ENCODE data around the gene DOCK1.

GRCh38 chr10:127453706-127454105 is 548.5 kb downstream of the DOCK1 start:
- TF ChIP-seq POLR2AphosphoS5 (IDR thresholded peaks at IDR 0.05; ENCODE audit: low read depth, low read length), result no peak
- TF ChIP-seq TAF1 (IDR thresholded peaks at IDR 0.05; ENCODE audit: low read depth, low read length), result no peak
- no peak for TF ChIP-seq POLR2A (IDR thresholded peaks at IDR 0.05; ENCODE audit: low read depth, low read length)
- no peak for TF ChIP-seq POU2F2 (IDR thresholded peaks at IDR 0.05; ENCODE audit: low read depth, low read length)
- no peak for TF ChIP-seq PAX5 (IDR thresholded peaks at IDR 0.05; ENCODE audit: insufficient read depth, low read length, severe bottlenecking)
- no peak for TF ChIP-seq SPI1 (IDR thresholded peaks at IDR 0.05; ENCODE audit: low read depth, low read length)

Measured in GM12891 (cell line).